ENCODE data around the gene ENPP5.
A peak's percentile ranks its signal among the peaks of the same experiment; 100 is the strongest.
"Not testable (repeated sequence)": the region's sequence is repeated elsewhere in the genome, so short reads cannot be mapped to it uniquely, and the experiment has no call there.

The ENPP5 gene

GRCh38 chr6:46175446-46175845 is 4.7 kb upstream of the ENPP5 start:
- no peak for DNase-seq (ENCODE audit: low spot score)

GRCh38 chr6:46174904-46175303 is 4.1 kb upstream of the ENPP5 start:
- DNase-seq (ENCODE audit: low spot score): no peak

DNA sequence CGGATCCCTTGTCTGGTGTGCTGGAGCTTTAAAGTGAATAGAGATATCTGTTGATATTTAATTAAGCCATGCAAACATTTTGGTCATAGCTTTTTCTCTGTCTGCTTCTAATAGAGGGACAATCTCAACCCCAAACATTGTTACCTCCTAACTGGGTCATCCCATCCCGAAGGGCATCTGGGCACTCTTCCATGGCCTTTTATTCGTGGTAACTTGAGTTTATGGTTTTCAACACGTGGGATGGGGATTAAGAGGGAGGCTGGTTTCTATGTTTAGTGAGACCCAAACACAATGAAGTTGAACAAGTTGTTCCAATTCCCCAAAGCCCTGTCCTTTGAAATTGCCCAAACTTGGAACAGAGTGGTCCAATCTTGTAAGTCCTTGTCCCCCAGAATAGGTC is 1.4 kb upstream of the ENPP5 start:
- DNase-seq (ENCODE audit: low spot score): no peak

GRCh38 chr6:46160102-46160501 is 10.7 kb downstream of the ENPP5 start:
- DNase-seq (ENCODE audit: low spot score): no peak

DNA sequence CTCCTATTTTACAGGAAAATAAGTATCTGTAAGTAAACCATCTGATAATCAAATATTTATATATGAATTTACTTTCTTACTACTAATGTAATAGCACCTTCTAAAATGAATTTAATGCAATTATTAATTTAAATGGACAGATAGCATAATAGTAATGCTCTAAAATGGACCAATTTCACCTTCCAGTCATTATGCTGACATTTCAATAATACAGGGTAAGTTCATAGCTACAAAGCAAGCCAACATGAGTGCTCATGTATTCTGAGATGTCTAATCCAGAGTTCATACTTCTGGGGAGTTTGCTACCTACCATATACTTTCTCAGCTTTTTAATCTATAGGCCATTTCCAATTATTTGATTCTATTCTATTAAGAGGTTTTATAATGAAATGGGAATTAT is 11.6 kb downstream of the ENPP5 start:
- DNase-seq (ENCODE audit: low spot score): no peak

- DNase-seq (ENCODE audit: low spot score): no peak
Measured at GRCh38 chr6:46156701-46157100, 14.1 kb downstream of the ENPP5 start.

DNA sequence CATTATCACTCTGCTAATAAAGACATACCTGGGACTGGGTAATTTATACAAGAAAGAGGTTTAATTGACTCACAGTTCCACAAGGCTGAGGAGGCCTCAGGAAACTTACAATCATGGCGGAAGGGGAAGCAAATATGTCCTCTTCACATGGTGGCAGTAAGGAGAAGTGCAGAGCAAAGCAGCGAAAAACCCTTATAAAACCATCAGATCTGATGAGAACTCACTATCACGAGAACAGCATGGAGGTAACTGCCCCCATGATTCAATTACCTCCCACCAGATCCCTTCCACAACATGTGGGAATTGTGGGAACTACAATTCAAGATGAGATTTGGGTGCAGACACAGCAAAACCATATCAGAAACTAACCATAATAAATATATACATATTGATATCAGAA is 21.7 kb downstream of the ENPP5 start:
- not testable (repeated sequence) for DNase-seq (ENCODE audit: low spot score)

- no peak for DNase-seq (ENCODE audit: low spot score)
Measured at GRCh38 chr6:46144270-46144669, 26.5 kb downstream of the ENPP5 start.

GRCh38 chr6:46138281-46138680 is 32.5 kb downstream of the ENPP5 start:
- no peak for DNase-seq (ENCODE audit: low spot score)

- no peak for DNase-seq (ENCODE audit: low spot score)
Measured at GRCh38 chr6:46137387-46137786, 33.4 kb downstream of the ENPP5 start.

DNA sequence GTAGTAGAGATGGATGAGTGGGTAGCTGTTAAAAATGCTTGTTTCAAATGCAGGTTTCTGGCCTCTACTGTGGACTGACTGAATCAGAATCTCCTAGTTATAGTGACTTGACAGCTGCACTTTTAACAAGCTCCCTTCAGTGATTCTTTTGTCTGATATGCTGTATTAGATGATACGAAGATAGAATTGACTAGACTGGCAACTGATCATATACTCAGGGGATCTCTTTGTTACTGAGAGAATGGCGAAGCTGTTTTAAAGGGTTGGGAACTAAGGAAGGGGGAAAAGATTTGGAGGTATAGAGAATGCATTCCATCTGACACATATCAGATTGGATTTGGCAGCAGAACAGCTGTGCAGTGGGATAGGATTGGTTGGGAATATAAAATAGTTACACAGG is 33.9 kb downstream of the ENPP5 start:
- DNase-seq (ENCODE audit: low spot score): no peak

GRCh38 chr6:46135176-46135575 is 35.6 kb downstream of the ENPP5 start:
- no peak for DNase-seq (ENCODE audit: low spot score)

DNA sequence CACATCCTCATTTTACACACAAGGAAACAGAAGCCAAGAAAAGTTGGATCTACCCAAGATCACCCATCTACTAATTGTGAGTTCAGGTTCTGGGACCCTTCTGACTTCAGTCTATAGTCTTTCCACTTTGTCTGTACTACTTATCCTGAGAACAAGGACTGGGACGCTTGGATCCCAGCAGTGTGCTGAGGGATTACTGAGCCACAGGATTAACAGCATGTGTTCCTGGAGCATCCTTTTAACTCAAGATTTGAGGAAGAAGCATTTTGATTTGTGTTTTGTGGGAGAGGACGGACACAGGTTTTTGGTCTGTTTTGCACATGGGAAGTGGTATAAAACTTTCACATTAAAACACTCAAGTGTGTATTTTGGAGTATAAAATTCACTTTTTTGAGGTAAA is 36.6 kb downstream of the ENPP5 start:
- DNase-seq (ENCODE audit: low spot score): no peak

DNA sequence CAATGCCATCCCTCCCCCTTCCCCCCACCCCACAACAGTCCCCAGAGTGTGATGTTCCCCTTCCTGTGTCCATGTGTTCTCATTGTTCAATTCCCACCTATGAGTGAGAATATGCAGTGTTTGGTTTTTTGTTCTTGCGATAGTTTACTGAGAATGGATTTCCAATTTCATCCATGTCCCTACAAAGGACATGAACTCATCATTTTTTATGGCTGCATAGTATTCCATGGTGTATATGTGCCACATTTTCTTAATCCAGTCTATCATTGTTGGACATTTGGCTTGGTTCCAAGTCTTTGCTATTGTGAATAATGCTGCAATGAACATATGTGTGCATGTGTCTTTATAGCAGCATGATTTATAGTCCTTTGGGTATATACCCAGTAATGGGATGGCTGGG is 39.5 kb downstream of the ENPP5 start:
- DNase-seq (ENCODE audit: low spot score): not testable (repeated sequence)

DNA sequence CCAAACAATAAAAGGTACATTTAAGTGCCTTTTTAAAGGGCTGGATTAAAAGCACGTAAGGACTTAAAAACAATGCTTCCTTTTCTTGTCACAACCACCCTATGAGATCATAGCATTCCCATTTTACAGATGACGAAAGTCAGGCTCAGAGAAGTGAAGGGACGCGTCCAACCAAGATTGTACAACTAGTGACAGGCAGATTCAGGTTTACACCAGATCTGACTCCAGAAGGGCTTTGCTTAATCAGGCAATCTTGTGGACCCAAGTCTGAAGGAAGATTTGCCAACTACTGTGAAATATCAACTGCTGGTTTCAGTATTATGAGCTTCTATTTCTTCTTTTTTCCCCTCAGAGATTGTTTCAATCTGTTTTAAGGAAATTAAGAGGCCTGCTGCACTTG is 40.1 kb downstream of the ENPP5 start:
- no peak for DNase-seq (ENCODE audit: low spot score)

- peak; percentile 97 for DNase-seq (ENCODE audit: low spot score)
Measured at GRCh38 chr6:46129629-46130511, 40.9 kb downstream of the ENPP5 start, which contains the start of gene ENPP4. Gene ENPP4, plus strand, starts transcription at chr6:46129989. Its CDS starts 9,595 bp downstream, at chr6:46139584.

GRCh38 chr6:46129291-46129628 is 41.5 kb downstream of the ENPP5 start:
- no peak for DNase-seq (ENCODE audit: low spot score)

DNA sequence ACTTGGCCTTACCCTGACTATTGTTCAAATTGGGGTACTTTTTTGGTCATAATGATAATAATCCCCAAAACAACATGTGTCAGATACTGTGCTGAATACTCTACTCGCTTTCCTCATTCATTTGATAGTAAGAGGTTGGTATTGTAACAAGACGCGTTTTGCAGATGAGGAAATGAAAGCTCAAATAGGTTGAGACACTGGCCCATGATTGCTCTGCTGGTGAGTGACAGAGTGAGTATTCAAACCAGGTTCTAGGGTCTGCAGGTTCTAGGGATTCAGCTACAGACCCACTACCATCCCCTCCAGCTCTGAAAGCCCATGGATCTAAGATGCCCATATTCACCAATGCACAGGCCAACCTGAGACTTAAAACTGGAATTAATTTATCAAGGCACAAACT is 42.3 kb downstream of the ENPP5 start:
- no peak for DNase-seq (ENCODE audit: low spot score)

DNA sequence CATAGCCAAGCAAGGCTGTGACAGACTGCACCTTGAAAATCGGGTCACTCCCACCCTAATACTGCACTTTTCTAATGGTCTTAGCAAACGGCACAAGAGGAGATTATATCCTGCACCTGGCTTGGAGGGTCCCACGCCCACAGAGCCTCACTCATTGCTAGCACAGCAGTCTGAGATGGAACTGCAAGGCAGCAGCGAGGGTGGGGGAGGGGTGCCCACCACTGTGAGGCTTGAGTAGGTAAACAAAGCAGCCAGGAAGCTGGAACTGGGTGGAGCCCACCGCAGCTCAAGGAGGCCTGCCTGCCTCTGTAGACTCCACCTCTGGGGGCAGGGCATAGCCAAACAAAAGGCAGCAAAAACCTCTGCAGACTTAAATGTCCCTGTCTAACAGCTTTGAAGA is 51.1 kb downstream of the ENPP5 start:
- not testable (repeated sequence) for DNase-seq (ENCODE audit: low spot score)

DNA sequence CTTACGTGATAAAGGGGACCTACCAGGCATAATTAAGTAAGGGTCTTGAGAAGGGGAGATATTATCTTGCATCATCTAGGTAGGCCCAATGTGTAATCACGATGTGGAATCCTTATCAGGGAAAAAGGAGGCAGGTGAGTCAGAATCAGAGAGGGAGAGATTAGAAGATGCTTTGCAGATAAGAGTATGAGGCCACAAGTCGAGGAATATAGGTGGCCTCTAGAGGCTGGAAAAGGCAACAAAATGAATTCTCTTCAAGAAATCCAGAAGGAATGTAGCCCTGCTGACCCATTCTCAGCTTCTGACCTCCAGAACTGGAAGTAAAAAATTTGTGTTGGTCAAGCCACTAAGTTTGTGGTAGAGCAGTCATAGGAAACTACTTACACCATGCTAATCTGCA is 51.9 kb downstream of the ENPP5 start:
- no peak for DNase-seq (ENCODE audit: low spot score)

GRCh38 chr6:46118157-46118556 is 52.6 kb downstream of the ENPP5 start:
- no peak for DNase-seq (ENCODE audit: low spot score)

DNA sequence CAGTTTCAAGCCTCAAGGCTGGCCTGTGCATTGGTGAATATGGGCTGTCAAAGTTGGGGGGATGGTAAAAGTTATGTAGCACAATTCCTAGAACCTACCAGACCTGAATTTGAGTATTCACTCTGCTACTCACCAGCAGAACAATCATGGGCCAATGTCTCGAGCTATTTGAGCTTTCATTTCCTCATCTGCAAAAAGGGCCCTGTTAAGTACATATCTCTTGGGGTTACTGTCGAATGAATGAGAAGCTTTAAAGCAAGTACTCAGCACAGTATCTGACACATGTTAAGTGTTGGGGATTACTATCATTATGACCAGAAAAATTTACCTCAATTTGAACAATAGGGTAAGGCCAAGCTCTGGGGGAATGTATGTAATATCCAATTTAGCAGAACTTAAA is 54.5 kb downstream of the ENPP5 start:
- no peak for DNase-seq (ENCODE audit: low spot score)

GRCh38 chr6:46115634-46116033 is 55.1 kb downstream of the ENPP5 start:
- DNase-seq (ENCODE audit: low spot score): no peak

GRCh38 chr6:46113370-46113769 is 57.4 kb downstream of the ENPP5 start:
- no peak for DNase-seq (ENCODE audit: low spot score)
